ACC112 (cell line): Measurements from ENCODE around the gene RNF183.
A peak's percentile ranks its signal among the peaks of the same experiment; 100 is the strongest.
"Not testable (repeated sequence)": the region's sequence is repeated elsewhere in the genome, so short reads cannot be mapped to it uniquely, and the experiment has no call there.

Source experiments
- H2AFZ ChIP-seq: fragments of 200-600 bp; sonication (generic); one replicate; pipeline ENCODE4 v1.6.0; 2017; ENCODE audit warnings: antibody characterized with exemption, low read length; ENCODE audit not compliant: unreplicated experiment
- H3K27ac ChIP-seq: fragments of 200-600 bp; sonication (generic); 2 replicates; pipeline ENCODE4 v1.5.1; 2014; ENCODE audit warnings: low read depth, mild to moderate bottlenecking, antibody characterized with exemption, low read length, moderate library complexity
- H3K27me3 ChIP-seq: fragments of 200-600 bp; sonication (generic); 2 replicates; pipeline ENCODE4 v1.6.1; 2014; ENCODE audit warnings: mild to moderate bottlenecking, antibody characterized with exemption, low read length, moderate library complexity, mixed read lengths; ENCODE audit not compliant: insufficient read depth
- H3K36me3 ChIP-seq: fragments of 200-600 bp; sonication (generic); 2 replicates; pipeline ENCODE4 v1.6.1; 2016; ENCODE audit warnings: mild to moderate bottlenecking, antibody characterized with exemption, low read length, moderate library complexity, mixed read lengths; ENCODE audit not compliant: insufficient read depth
- H3K4me1 ChIP-seq: fragments of 200-600 bp; sonication (generic); one replicate; pipeline ENCODE4 v1.6.1; 2016; ENCODE audit warnings: low read length, mixed read lengths; ENCODE audit not compliant: insufficient read depth, unreplicated experiment, control insufficient read depth
- H3K4me3 ChIP-seq: fragments of 200-600 bp; sonication (generic); 2 replicates; pipeline ENCODE4 v1.5.1; 2014; ENCODE audit warnings: mild to moderate bottlenecking, low read depth, low read length
- H3K79me2 ChIP-seq: fragments of 200-600 bp; sonication (generic); one replicate; pipeline ENCODE4 v1.6.0; 2016; ENCODE audit warnings: low read length; ENCODE audit not compliant: control insufficient read depth, unreplicated experiment, insufficient read depth

RNF183 gene

DNA sequence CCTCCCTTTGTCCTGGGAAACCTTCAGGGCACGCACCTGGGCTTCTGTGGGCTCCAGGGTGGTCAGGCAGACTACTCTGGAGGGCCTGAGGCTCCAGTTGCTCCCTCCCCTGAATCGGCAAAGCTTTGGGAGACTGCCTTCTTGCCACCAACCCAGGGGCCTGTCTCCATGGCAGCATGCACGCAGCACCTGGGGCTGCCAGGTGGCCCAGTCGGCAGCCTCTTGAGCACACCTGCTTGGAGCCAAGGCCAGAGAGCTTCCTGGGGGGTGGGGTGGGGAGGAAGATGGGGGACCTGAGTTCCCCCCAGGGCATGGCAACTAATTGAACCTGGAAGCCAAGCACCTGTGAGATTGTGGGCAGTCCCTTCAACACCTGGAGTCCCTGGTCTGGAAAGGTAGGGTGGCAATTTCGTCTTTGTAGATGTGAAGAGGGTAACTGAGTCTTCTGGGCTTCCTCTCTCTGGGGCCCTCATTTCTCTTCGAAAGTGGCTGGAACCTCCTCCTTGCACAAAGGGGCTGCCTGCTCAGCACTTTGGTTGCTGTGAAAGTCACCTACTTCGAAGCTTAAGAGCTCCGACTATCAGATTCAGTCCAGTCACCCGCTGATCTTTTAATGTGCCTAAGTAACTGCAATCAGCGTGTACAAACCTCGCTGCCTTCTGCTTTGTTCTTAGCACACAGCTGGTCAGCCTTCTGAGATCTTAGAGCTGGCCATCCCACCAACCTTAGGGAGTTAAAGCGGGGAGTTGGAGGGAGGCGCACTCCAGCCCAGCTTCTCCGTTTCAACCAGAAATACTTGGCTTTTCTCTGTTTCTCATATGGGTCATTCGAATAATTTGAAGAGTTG, 4.0 kb downstream of the RNF183 start:
- H3K4me3 ChIP-seq: no peak overlapping the region
- H3K27ac ChIP-seq: no peak overlapping the region
- H2AFZ ChIP-seq: no peak overlapping the region
- no peaks in the 10 kb centered on the region for H3K79me2 ChIP-seq
- H3K27me3 ChIP-seq: no peaks in the 10 kb centered on the region; the same call in 1 of the 2 replicates
- no peaks in the 10 kb centered on the region for H3K4me1 ChIP-seq
- no peaks in the 10 kb centered on the region for H3K36me3 ChIP-seq

GRCh38 chr9:113298311-113298710, 4.9 kb downstream of the RNF183 start:
- Histone ChIP-seq H3K36me3 (no peaks in the 10 kb centered on the region), H3K27me3 (no peaks in the 10 kb centered on the region; the same call in 1 of the 2 replicates), H3K4me1 (peaks cover 8% of the 10 kb centered on the region), H2AFZ (no peak overlapping the region), H3K79me2 (no peaks in the 10 kb centered on the region), H3K4me3 (no peak overlapping the region), H3K27ac (no peak overlapping the region)

GRCh38 chr9:113296796-113297558, 6.2 kb downstream of the RNF183 start:
- no peak overlapping the region for H3K27ac ChIP-seq
- no peak overlapping the region for H2AFZ ChIP-seq
- peaks cover 10% of the 10 kb centered on the region for H3K4me1 ChIP-seq
- peaks cover 3% of the 10 kb centered on the region; the same call in 1 of the 2 replicates for H3K36me3 ChIP-seq
- H3K4me3 ChIP-seq: no peak overlapping the region
- H3K79me2 ChIP-seq: no peaks in the 10 kb centered on the region
- H3K27me3 ChIP-seq: no peaks in the 10 kb centered on the region; the same call in 1 of the 2 replicates

GRCh38 chr9:113296247-113296646, 6.9 kb downstream of the RNF183 start:
- not testable (repeated sequence) for H3K79me2 ChIP-seq, H3K4me1 ChIP-seq, H3K27me3 ChIP-seq, H3K4me3 ChIP-seq, H2AFZ ChIP-seq, H3K27ac ChIP-seq
- H3K36me3 ChIP-seq: peaks cover 11% of the 10 kb centered on the region; the same call in 1 of the 2 replicates

DNA sequence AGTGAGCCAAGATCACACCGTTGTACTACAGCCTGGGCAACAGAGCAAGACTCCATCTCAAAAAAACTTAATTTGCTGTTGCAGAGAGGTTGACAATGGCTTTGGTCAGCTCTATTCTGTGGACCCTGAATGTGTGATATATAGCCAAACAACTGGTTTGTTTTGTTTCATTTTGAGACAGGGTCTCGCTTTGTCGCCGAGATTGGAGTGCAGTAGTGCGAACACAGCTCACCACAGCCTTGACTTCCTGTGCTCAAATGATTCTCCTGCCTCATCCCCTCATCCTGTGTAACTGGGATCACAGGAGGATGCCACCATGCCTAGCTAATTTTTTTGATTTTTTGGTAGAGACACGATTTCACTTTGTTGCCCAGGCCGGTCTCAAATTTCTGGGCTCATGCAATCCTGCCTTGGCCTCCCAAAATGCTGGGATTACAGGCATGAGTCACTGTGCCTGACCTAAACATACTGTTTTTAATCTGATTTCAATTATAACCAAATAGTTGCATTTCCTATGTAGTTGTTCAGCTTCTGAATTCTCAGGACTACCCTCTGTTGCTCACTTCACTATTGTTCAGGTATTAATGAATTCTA, 9.8 kb downstream of the RNF183 start:
- no peak overlapping the region for H2AFZ ChIP-seq
- H3K36me3 ChIP-seq: peaks cover 35% of the 10 kb centered on the region
- H3K4me3 ChIP-seq: no peak overlapping the region
- no peaks in the 10 kb centered on the region for H3K27me3 ChIP-seq
- H3K27ac ChIP-seq: peak overlapping the region; percentile 35
- H3K4me1 ChIP-seq: peaks cover 10% of the 10 kb centered on the region
- no peaks in the 10 kb centered on the region for H3K79me2 ChIP-seq

- Histone ChIP-seq H3K36me3 (peaks cover 57% of the 10 kb centered on the region), H3K79me2 (no peaks in the 10 kb centered on the region)
These were observed 13.0 kb downstream of the RNF183 start for GRCh38 chr9:113290052-113290607.

DNA sequence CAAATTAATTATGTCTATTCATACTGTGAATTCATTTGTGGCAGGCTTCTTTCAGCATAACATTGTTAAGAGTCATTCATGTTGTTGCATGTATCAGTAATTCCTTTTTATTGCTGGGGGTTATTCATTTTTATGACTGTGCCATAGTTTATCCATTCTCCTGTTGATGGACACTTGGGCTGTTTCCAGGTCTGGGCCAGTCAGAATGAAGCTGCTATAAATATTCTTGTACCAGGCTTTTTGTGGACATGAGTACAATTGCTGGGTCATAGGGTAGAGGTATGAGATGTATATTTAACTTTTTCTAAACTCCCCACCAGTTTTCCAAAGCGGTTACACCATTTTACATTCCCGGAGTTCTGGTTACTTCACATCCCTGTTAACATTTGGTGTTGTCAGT, 14.1 kb downstream of the RNF183 start:
- no peak overlapping the region for H3K4me3 ChIP-seq
- H3K36me3 ChIP-seq: peaks cover 66% of the 10 kb centered on the region
- H3K4me1 ChIP-seq: peaks cover 9% of the 10 kb centered on the region
- no peaks in the 10 kb centered on the region for H3K27me3 ChIP-seq
- H2AFZ ChIP-seq: no peak overlapping the region
- H3K79me2 ChIP-seq: no peaks in the 10 kb centered on the region
- no peak overlapping the region for H3K27ac ChIP-seq

More at GRCh38 chr9:113290052-113290607, 13.0 kb downstream of the RNF183 start:
- Histone ChIP-seq H3K27me3 (no peaks in the 10 kb centered on the region), H3K4me1 (peaks cover 10% of the 10 kb centered on the region), H3K4me3 (no peak overlapping the region), H3K27ac (no peak overlapping the region), H2AFZ (no peak overlapping the region)

- H3K79me2 ChIP-seq: peaks cover 25% of the 10 kb centered on the region
- H3K27ac ChIP-seq: no peak overlapping the region
- peaks cover 17% of the 10 kb centered on the region for H3K4me1 ChIP-seq
- peaks cover 67% of the 10 kb centered on the region for H3K36me3 ChIP-seq
- H3K27me3 ChIP-seq: no peaks in the 10 kb centered on the region
- no peak overlapping the region for H3K4me3 ChIP-seq
- no peak overlapping the region for H2AFZ ChIP-seq
These were observed 21.8 kb downstream of the RNF183 start for GRCh38 chr9:113281356-113281755.

GRCh38 chr9:113278840-113279239, 24.3 kb downstream of the RNF183 start:
- no peaks in the 10 kb centered on the region for H3K27me3 ChIP-seq
- H3K4me3 ChIP-seq: peak overlapping the region; percentile 33; the same call in 1 of the 2 replicates
- H3K4me1 ChIP-seq: peaks cover 22% of the 10 kb centered on the region
- H3K27ac ChIP-seq: no peak overlapping the region
- peaks cover 50% of the 10 kb centered on the region for H3K36me3 ChIP-seq
- H3K79me2 ChIP-seq: peaks cover 46% of the 10 kb centered on the region
- no peak overlapping the region for H2AFZ ChIP-seq
